HepG2 (cell line): Measurements from ENCODE around the gene GALNT1. TPM values are rescaled to one million over a fixed set of nuclear protein-coding genes. Genes with fewer than 3 reads are reported as not detected.

Source experiments
- ATAC-seq: fragments of 200-7000 bp; cut with Tn5 transposase; 3 replicates; pipeline ENCODE4 v1.9.1; 2020; ENCODE audit warnings: mild to moderate bottlenecking, moderate library complexity
- BruUV-seq: library from RNA; stranded (reverse); fragments of 400-500 nt; replicated peaks from 2 replicates; lab custom pipeline; 2021; lab: Mats Ljungman, UMichigan
- CTCF ChIA-PET: fragments of 300-600 bp; formaldehyde crosslinking; extraction: SDS; loops from one replicate; lab custom pipeline; 2021; ENCODE audit warnings: low total read pairs, inconsistent platforms, low intra/inter-chr PET ratio; lab: Yijun Ruan, JAX
- POLR2A ChIA-PET: fragments of 350-600 bp; sonication (Branson Sonifier 250); formaldehyde crosslinking; loops from one replicate; lab custom pipeline; 2020; ENCODE audit warnings: antibody characterized with exemption, inconsistent platforms; lab: Yijun Ruan, JAX
- DNase-seq: peaks from one replicate; pipeline ENCODE4 v3.0.0-alpha.2; 2015; ENCODE audit warnings: low spot score
- FAIRE-seq: peaks from 3 replicates; lab custom pipeline; 2011; peaks lifted over from hg19 to GRCh38; lab: Jason Lieb, UNC
- H2AFZ ChIP-seq: one replicate; pipeline ENCODE4 v1.6.1; 2011; ENCODE audit warnings: low read length, inconsistent platforms
- H3K27ac ChIP-seq: fragments of 300-600 bp; 3 replicates; pipeline ENCODE4 v1.8.0; 2011; ENCODE audit warnings: mixed run types, mild to moderate bottlenecking, mixed read lengths, low read length, inconsistent platforms; ENCODE audit not compliant: insufficient read depth; ENCODE audit errors: extremely low read length
- H3K27me3 ChIP-seq, 2 experiments: fragments of 200-600 bp in 1 of 2; 2 replicates in 1 of 2; 3 replicates in 1 of 2; pipeline versions ENCODE4 v1.6.0 to v1.8.0; 2011; ENCODE audit warnings: low read length in 2 of 2, mild to moderate bottlenecking in 2 of 2, moderate library complexity in 2 of 2, inconsistent platforms in 1 of 2; ENCODE audit not compliant: insufficient read depth in 2 of 2, control insufficient read depth in 1 of 2
- H3K36me3 ChIP-seq, 2 experiments: fragments of 200-600 bp in 1 of 2; replicated peaks in 1 of 2; 2 replicates in 1 of 2; 3 replicates in 1 of 2; pipeline versions ENCODE4 v1.5.1 to v1.8.0; 2011; ENCODE audit warnings: low read length in 2 of 2, inconsistent platforms in 1 of 2; ENCODE audit not compliant: insufficient read depth in 2 of 2, control insufficient read depth in 1 of 2
- H3K4me1 ChIP-seq: 2 replicates; pipeline ENCODE4 v1.5.1; 2012; ENCODE audit warnings: low read length, inconsistent platforms; ENCODE audit not compliant: insufficient read depth
- H3K4me2 ChIP-seq: 2 replicates; pipeline ENCODE4 v1.6.0; 2011; ENCODE audit warnings: low read depth, low read length, inconsistent platforms
- H3K4me3 ChIP-seq, 3 experiments: fragments of 200-600 bp in 1 of 3; sonication (generic), shearing (Covaris generic) in 1 of 3; replicated peaks in 1 of 3; 2 replicates each; pipeline ENCODE4 v1.5.1; 2011 to 2016; ENCODE audit warnings: low read length in 3 of 3, inconsistent platforms in 2 of 3, low read depth in 2 of 3, mild to moderate bottlenecking in 2 of 3, control low read depth in 1 of 3, mixed read lengths in 1 of 3; ENCODE audit not compliant: insufficient read depth in 1 of 3
- H3K79me2 ChIP-seq: one replicate; pipeline ENCODE4 v1.6.1; 2011; ENCODE audit warnings: low read length, inconsistent platforms; ENCODE audit not compliant: insufficient read depth
- H3K9ac ChIP-seq: 2 replicates; pipeline ENCODE4 v1.6.0; 2011; ENCODE audit warnings: mild to moderate bottlenecking, low read depth, low read length, inconsistent platforms; ENCODE audit not compliant: insufficient read depth
- H3K9me3 ChIP-seq: 2 replicates; pipeline ENCODE4 v1.5.1; 2012; ENCODE audit warnings: mild to moderate bottlenecking, low read length
- H4K20me1 ChIP-seq: 2 replicates; pipeline ENCODE4 v1.6.0; 2011; ENCODE audit warnings: inconsistent platforms, mild to moderate bottlenecking, low read length, moderate library complexity; ENCODE audit not compliant: insufficient read depth
- NONO ChIP-seq, 2 experiments: fragments of 450-650 bp in 1 of 2; sonication (generic) in 1 of 2; formaldehyde crosslinking in 1 of 2; IDR thresholded peaks in 1 of 2; conservative IDR thresholded peaks in 1 of 2; 2 replicates each; pipeline versions ENCODE4 v1.6.1 to v1.8.0; 2017 to 2022; ENCODE audit warnings: mild to moderate bottlenecking in 1 of 2, missing genetic modification reagents in 1 of 2, moderate library complexity in 1 of 2
- ZFP36 ChIP-seq: fragments of 150-350 bp; IDR thresholded peaks from 2 replicates; pipeline ENCODE4 v1.6.1; 2018; ENCODE audit warnings: borderline replicate concordance, low read length, low read depth; ENCODE audit not compliant: partially characterized antibody
- ZNF468 ChIP-seq: sonication (generic); formaldehyde crosslinking; IDR thresholded peaks from 2 replicates; pipeline ENCODE4 v1.8.0; 2022; ENCODE audit warnings: mild to moderate bottlenecking, moderate library complexity, missing genetic modification reagents
- in situ Hi-C: cut with HindIII; loops from 2 replicates; pipeline ENCODE4 v1.10.0; 2017; ENCODE audit warnings: low pct_unique_long_range_greater_than_20kb; ENCODE audit not compliant: extremely low pct_ligation_motif_present
- intact Hi-C: fragments of 100-400 bp; cut with micrococcal nuclease; formaldehyde crosslinking; loops from one replicate; pipeline ENCODE4 v1.10.0; 2022; ENCODE audit not compliant: unreplicated experiment
- polyA plus RNA-seq, 8 experiments: library from polyadenylated mRNA; depleted of rRNA in 3 of 8; stranded (reverse) in 7 of 8; unstranded in 1 of 8; fragments of >200 nt; fragmentation: Illumina TruSeq in 4 of 8; extraction: Trizol in 4 of 8; gene quantifications; 2 replicates each; pipeline versions ENCODE4 v1.2.1 to v1.2.3, GENCODE V29; 2011 to 2016; ENCODE audit warnings: low read depth in 4 of 8, missing spikeins in 1 of 8, mixed read lengths in 1 of 8; ENCODE audit not compliant: insufficient read depth in 1 of 8
- total RNA-seq, 5 experiments: library from RNA; depleted of rRNA; stranded (reverse); fragments of >200 nt; fragmentation: Illumina TruSeq; extraction: Trizol; gene quantifications; 2 replicates each; pipeline ENCODE4 v1.2.3, GENCODE V29; 2016; ENCODE audit warnings: low read depth in 1 of 5
- TF ChIP-seq, protein P1 (sequence below): sonication (generic); formaldehyde crosslinking; IDR thresholded peaks from 2 replicates; pipeline ENCODE4 v1.5.1; 2020; ENCODE audit warnings: mild to moderate bottlenecking, missing genetic modification reagents, borderline replicate concordance

Gene GALNT1
- total and polyA plus RNA-seq, 2 of the 13 experiments (the other 11 are each of a cell fraction or from before 2014, with no cell fraction given), result 41.1 to 100 TPM

DNA sequence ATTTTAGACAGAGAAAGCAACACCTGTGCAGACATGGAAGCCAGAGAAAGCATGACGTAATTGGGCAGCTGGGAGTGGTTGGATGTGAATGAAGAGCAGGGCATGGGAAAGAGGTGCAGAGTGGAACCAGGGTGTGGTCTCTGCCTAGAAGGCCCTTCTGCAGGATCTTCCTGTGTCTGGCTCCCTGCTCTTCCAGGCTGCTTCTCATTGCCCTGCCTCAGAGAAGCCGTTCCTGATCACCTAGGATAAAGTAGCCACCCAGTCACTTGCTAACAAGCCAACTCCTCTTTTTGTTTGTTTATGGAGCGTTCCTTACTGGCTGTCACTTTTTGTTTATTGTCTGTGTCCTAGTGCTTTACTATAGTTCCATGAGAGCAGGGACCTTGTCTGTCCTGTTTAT, 28.5 kb downstream of the GALNT1 start (continued):
- TF ChIP-seq, protein P1, sequence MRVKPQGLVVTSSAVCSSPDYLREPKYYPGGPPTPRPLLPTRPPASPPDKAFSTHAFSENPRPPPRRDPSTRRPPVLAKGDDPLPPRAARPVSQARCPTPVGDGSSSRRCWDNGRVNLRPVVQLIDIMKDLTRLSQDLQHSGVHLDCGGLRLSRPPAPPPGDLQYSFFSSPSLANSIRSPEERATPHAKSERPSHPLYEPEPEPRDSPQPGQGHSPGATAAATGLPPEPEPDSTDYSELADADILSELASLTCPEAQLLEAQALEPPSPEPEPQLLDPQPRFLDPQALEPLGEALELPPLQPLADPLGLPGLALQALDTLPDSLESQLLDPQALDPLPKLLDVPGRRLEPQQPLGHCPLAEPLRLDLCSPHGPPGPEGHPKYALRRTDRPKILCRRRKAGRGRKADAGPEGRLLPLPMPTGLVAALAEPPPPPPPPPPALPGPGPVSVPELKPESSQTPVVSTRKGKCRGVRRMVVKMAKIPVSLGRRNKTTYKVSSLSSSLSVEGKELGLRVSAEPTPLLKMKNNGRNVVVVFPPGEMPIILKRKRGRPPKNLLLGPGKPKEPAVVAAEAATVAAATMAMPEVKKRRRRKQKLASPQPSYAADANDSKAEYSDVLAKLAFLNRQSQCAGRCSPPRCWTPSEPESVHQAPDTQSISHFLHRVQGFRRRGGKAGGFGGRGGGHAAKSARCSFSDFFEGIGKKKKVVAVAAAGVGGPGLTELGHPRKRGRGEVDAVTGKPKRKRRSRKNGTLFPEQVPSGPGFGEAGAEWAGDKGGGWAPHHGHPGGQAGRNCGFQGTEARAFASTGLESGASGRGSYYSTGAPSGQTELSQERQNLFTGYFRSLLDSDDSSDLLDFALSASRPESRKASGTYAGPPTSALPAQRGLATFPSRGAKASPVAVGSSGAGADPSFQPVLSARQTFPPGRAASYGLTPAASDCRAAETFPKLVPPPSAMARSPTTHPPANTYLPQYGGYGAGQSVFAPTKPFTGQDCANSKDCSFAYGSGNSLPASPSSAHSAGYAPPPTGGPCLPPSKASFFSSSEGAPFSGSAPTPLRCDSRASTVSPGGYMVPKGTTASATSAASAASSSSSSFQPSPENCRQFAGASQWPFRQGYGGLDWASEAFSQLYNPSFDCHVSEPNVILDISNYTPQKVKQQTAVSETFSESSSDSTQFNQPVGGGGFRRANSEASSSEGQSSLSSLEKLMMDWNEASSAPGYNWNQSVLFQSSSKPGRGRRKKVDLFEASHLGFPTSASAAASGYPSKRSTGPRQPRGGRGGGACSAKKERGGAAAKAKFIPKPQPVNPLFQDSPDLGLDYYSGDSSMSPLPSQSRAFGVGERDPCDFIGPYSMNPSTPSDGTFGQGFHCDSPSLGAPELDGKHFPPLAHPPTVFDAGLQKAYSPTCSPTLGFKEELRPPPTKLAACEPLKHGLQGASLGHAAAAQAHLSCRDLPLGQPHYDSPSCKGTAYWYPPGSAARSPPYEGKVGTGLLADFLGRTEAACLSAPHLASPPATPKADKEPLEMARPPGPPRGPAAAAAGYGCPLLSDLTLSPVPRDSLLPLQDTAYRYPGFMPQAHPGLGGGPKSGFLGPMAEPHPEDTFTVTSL, result no peak
- TF ChIP-seq NONO (IDR thresholded peaks at IDR 0.05), result no peak
- TF ChIP-seq NONO (CRISPR knock-in tag; conservative IDR thresholded peaks at IDR 0.05), result no peak
- TF ChIP-seq ZFP36, result no peak

DNA sequence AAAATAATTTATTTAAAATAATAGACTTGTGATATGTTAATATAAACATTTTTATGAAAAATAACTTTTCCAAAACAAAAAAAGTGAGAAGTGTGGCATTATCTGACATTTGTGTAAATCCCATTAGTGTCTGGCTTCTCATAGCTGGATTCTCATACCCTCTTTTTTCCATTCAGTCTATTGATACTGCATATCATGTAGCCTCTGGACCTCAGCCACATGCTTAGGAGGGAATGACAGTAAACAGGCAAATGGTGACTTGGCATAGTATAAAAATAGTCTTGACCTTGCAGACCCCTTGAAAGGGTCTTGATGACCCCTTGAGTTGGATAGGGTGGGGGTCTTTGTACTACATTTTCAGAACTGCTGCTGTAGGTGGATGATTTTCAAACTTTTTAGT, 29.2 kb downstream of the GALNT1 start:
- no peaks in the 10 kb centered on the region for H3K9me3 ChIP-seq
- no peak overlapping the region for H3K27ac ChIP-seq
- H4K20me1 ChIP-seq, result no peaks in the 10 kb centered on the region
- intact Hi-C loops (no loop called here), in situ Hi-C loops (no loop called here)
- DNase-seq (no peak), ATAC-seq (no peak), FAIRE-seq (no peak)
- no peak overlapping the region for H3K9ac ChIP-seq
- H2AFZ ChIP-seq, result no peak overlapping the region
- no peak overlapping the region for H3K4me2 ChIP-seq
- peaks cover 28% of the 10 kb centered on the region for H3K79me2 ChIP-seq
- ChIA-PET POLR2A (no interaction called here), CTCF (no interaction called here)
- peaks cover 12% of the 10 kb centered on the region; the same call in 1 of the 2 replicates for H3K4me1 ChIP-seq
- H3K36me3 ChIP-seq, result no peaks in the 10 kb centered on the region
- no TSS peak for BruUV-seq
- no peaks in the 10 kb centered on the region for H3K27me3 ChIP-seq
- TF ChIP-seq ZNF468 (CRISPR knock-in tag), result no peak
- no peak overlapping the region for H3K4me3 ChIP-seq
